GM12872 (cell line): ENCODE results near the gene ZNF524.

ENCODE experiments used
- CTCF ChIP-seq: IDR thresholded peaks from 3 replicates; pipeline ENCODE4 v1.5.1; 2011; ENCODE audit warnings: low read depth, mild to moderate bottlenecking, low read length, moderate library complexity; ENCODE audit not compliant: insufficient read depth

ZNF524 gene

GRCh38 chr19:55579766-55580621 lies 20.1 kb upstream of the ZNF524 start:
- no peak for TF ChIP-seq CTCF

GRCh38 chr19:55580628-55581144 lies 19.4 kb upstream of the ZNF524 start, which contains the start of gene ZNF579:
TSS of gene ZNF579 (minus strand) at chr19:55580848. CDS start at chr19:55579639, 1,209 bp downstream.
- no peak for TF ChIP-seq CTCF

- TF ChIP-seq CTCF: no peak
Measured at GRCh38 chr19:55581145-55581822, 18.8 kb upstream of the ZNF524 start.

GRCh38 chr19:55581823-55582223 lies 18.3 kb upstream of the ZNF524 start:
- no peak for TF ChIP-seq CTCF

GRCh38 chr19:55584871-55585270 lies 15.2 kb upstream of the ZNF524 start:
- no peak for TF ChIP-seq CTCF

- TF ChIP-seq CTCF: no peak
Measured at GRCh38 chr19:55585658-55586339, 14.3 kb upstream of the ZNF524 start.

- no peak for TF ChIP-seq CTCF
Measured at GRCh38 chr19:55586976-55587668, 13.0 kb upstream of the ZNF524 start.
